HL-60 (cell line): ENCODE measurements around the gene SNTG2.

Experiments
- GABPA ChIP-seq: IDR thresholded peaks from 2 replicates; pipeline ENCODE4 v1.6.1; 2012; ENCODE audit warnings: low read depth
- POLR2AphosphoS5 ChIP-seq: IDR thresholded peaks from 2 replicates; pipeline ENCODE4 v1.6.1; 2012; ENCODE audit warnings: low read depth
- SPI1 ChIP-seq: IDR thresholded peaks from 2 replicates; pipeline ENCODE4 v1.6.1; 2012; ENCODE audit warnings: low read depth, mild to moderate bottlenecking, borderline replicate concordance
- TF ChIP-seq, protein P1 (sequence below): IDR thresholded peaks from one replicate; pipeline ENCODE4 v1.5.1; 2011; ENCODE audit warnings: low read length, control low read depth, inconsistent platforms; ENCODE audit not compliant: insufficient read depth
- TF ChIP-seq, protein P2 (sequence below): IDR thresholded peaks from 2 replicates; pipeline ENCODE4 v1.6.1; 2012; ENCODE audit warnings: low read depth; ENCODE audit not compliant: insufficient replicate concordance

DNA sequence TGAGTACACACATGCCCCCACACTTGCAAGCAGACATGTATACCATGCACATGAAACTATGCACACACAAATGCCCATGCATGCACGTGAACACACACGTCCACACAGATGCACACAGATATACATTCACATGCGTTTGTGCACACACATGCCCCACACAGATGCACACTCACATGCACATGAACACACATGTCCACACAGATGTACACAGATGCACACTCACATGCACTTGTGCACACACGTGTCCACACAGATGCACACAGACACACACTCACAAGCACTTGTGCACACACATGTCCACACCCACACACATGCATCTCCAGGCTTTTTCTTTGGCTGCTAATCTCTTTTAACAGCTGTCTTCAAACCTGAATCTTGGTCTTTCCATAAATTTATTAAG lies 31.1 kb downstream of the SNTG2 start:
- TF ChIP-seq, protein P1, sequence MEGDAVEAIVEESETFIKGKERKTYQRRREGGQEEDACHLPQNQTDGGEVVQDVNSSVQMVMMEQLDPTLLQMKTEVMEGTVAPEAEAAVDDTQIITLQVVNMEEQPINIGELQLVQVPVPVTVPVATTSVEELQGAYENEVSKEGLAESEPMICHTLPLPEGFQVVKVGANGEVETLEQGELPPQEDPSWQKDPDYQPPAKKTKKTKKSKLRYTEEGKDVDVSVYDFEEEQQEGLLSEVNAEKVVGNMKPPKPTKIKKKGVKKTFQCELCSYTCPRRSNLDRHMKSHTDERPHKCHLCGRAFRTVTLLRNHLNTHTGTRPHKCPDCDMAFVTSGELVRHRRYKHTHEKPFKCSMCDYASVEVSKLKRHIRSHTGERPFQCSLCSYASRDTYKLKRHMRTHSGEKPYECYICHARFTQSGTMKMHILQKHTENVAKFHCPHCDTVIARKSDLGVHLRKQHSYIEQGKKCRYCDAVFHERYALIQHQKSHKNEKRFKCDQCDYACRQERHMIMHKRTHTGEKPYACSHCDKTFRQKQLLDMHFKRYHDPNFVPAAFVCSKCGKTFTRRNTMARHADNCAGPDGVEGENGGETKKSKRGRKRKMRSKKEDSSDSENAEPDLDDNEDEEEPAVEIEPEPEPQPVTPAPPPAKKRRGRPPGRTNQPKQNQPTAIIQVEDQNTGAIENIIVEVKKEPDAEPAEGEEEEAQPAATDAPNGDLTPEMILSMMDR = no peak
- TF ChIP-seq, protein P2, sequence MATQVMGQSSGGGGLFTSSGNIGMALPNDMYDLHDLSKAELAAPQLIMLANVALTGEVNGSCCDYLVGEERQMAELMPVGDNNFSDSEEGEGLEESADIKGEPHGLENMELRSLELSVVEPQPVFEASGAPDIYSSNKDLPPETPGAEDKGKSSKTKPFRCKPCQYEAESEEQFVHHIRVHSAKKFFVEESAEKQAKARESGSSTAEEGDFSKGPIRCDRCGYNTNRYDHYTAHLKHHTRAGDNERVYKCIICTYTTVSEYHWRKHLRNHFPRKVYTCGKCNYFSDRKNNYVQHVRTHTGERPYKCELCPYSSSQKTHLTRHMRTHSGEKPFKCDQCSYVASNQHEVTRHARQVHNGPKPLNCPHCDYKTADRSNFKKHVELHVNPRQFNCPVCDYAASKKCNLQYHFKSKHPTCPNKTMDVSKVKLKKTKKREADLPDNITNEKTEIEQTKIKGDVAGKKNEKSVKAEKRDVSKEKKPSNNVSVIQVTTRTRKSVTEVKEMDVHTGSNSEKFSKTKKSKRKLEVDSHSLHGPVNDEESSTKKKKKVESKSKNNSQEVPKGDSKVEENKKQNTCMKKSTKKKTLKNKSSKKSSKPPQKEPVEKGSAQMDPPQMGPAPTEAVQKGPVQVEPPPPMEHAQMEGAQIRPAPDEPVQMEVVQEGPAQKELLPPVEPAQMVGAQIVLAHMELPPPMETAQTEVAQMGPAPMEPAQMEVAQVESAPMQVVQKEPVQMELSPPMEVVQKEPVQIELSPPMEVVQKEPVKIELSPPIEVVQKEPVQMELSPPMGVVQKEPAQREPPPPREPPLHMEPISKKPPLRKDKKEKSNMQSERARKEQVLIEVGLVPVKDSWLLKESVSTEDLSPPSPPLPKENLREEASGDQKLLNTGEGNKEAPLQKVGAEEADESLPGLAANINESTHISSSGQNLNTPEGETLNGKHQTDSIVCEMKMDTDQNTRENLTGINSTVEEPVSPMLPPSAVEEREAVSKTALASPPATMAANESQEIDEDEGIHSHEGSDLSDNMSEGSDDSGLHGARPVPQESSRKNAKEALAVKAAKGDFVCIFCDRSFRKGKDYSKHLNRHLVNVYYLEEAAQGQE = no peak
- TF ChIP-seq POLR2AphosphoS5 (no peak), GABPA (no peak), SPI1 (no peak)
